HG03558 (cell line): ENCODE data around the gene AIP.
"Not testable (repeated sequence)": the region's sequence is repeated elsewhere in the genome, so short reads cannot be mapped to it uniquely, and the experiment has no call there.

ENCODE experiments used
- ATAC-seq: cut with Tn5 transposase; IDR thresholded peaks from one replicate; pipeline ENCODE4 v1.9.1; 2021; ENCODE audit warnings: moderate number of reproducible peaks; ENCODE audit not compliant: unreplicated experiment; ENCODE audit errors: extremely low read depth

AIP gene

DNA sequence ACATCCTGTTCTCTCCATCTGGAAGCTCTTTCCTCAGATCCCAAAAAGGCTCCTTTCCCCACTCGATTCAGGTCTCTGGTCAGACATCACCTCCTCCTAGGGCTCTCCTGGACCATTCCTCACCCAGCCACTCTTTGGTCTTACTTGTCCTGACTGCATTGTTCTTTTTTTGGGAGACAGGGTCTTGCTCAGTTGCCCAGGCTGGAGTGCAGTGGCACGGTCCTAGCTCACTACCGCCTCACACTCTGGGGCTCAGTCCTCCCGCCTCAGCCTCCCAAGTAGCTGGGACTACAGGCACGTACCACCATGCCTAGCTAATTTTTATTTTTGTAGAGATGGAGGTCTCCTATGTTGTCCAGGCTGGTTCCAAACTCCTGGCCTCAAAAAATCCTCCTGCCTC lies 37.3 kb upstream of the AIP start:
- ATAC-seq = no peak

- no peak for ATAC-seq
These were observed 34.6 kb upstream of the AIP start for GRCh38 chr11:67448220-67448609.

- ATAC-seq = no peak
These were observed 33.5 kb upstream of the AIP start for GRCh38 chr11:67449116-67449844.

- ATAC-seq = no peak
These were observed 31.8 kb upstream of the AIP start for GRCh38 chr11:67450796-67451657.

DNA sequence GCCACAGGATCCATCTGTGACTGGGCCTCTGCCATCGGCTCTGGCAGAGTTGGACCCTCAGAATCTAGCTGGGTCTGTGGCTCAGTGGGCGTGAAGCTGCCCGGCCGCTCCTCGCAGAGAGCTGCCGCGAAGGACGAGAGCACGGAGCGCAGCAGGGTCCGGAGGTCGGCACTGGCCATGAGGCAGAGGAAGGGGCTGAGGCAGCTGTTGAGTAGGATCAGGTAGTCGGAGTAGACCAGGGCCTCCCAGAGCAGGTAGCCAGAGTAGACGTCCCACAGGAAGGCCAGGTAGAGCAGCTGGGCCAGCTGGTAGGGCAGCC lies 31.2 kb upstream of the AIP start:
- ATAC-seq = no peak

DNA sequence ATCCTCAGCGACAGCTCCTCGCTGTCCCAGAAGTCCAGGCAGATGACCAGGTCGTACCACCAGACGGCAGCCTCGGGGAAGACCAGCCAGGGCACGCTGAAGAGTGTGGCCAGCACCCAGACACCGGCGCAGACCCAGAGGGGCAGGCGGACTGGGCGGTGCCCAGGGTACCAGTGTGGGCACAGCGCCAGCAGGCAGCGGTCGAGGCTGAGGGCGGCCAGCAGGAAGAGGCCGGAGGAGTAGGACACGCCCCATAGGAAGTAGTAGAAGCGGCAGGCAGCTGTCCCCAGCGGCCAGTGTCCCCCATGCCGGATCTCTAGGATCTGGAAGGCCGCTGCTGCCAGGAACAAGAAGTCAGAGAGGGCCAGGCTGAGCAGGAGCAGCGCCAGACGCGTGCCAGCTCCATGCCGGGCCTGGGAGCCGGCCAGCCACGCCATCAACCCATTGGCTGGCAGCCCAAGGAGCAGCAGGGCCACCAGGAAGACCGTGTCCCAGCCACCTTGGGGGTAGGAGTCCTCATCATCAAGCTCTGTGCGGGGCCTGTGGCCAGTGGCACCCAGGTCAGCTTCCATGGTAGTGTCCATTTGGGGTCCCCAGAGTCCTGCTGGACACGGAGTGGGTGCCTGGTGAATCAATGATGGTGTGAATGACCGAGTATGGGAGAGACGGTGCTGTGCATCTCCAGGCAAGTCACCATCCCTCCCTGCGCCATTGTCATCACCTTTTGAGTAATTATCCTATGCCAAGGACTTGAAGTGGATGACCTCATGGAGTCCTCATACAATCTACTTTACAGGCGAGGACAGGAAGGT lies 30.5 kb upstream of the AIP start, which contains the start of gene GPR152:
GPR152 (minus strand) TSS at position 589 of the 812 bp plus-strand sequence; CDS start at position 584, 5 bp downstream.
- ATAC-seq = no peak

- no peak for ATAC-seq
These were observed 28.8 kb upstream of the AIP start for GRCh38 chr11:67453816-67454732.

DNA sequence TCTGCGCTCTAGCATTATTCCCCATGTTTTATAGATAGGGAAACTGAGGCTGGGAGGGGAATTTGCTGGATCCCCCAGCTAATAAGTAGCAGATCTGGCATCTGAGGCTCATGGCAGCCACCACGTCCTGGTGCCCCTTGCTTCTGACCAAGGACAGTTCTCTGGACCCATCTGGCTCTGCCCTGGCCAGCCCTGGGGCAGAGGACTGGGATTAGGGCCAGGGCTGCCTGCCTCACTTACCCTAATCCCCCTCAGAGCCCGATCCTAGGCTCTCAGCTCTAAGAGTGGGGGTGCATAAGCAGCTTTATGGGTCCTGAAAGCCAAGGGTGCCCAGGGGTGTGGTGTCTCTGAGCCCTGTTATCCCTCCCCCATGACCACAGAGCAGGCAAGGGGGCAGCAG lies 27.8 kb upstream of the AIP start, which contains the start of gene CABP4:
CABP4 (plus strand) TSS at position 301 of the 400 bp plus-strand sequence; CDS start at position 371, 70 bp downstream.
- ATAC-seq = no peak

- ATAC-seq = no peak
These were observed 26.6 kb upstream of the AIP start for GRCh38 chr11:67456068-67456705.

DNA sequence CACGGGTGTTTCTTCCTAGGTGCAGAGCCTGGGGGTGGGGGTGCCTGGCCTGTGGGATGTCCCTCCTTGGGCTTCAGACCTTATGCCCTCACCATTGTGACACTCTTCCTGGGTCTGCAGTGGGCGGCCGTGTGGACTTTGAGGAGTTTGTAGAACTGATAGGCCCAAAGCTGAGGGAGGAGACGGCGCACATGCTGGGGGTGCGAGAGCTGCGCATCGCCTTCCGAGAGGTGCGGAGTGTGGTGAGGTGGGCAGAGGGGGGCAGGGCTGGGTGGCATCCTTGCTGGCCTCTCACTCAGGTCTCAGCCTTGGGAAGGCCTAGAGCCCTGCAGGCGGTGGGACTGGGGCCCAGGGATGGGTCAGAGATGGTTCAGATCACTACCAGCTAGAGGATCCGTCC lies 25.4 kb upstream of the AIP start:
- ATAC-seq = no peak

DNA sequence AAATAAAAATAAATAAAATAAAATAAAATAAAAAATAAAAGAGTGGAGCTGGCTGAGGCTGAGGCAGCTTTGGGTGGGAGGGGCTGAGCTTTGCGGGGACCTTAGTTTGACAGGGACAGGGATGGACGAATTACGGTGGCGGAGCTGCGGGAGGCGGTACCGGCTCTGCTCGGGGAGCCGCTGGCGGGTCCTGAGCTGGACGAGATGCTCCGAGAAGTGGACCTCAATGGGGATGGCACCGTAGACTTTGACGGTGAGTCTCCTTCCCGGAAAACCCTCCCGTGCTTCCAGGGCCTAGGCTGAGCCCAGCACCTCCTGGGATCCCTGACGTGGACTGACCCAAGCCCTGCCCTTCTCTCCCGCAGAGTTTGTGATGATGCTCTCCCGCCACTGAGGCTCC lies 24.6 kb upstream of the AIP start:
- ATAC-seq = no peak

DNA sequence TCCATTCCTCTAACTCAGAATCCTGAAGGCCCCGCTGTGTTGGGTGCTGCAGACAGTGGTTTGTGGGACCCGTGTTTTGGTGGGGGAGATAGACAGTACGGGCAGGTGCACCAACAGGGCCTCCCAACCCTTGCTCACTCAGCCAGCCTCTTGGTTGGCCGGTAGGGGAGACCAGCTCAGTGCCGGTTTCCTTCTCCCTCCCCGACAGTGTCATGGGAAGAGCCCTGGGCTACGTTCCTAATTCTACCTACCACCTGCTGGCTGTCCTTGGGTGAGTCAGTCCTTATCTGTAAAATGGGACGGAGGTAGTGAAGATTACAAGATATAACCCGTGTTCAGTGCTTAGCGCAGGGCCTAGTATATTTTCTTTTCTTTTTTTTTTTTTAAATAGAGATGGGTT lies 19.6 kb upstream of the AIP start:
- no peak for ATAC-seq

DNA sequence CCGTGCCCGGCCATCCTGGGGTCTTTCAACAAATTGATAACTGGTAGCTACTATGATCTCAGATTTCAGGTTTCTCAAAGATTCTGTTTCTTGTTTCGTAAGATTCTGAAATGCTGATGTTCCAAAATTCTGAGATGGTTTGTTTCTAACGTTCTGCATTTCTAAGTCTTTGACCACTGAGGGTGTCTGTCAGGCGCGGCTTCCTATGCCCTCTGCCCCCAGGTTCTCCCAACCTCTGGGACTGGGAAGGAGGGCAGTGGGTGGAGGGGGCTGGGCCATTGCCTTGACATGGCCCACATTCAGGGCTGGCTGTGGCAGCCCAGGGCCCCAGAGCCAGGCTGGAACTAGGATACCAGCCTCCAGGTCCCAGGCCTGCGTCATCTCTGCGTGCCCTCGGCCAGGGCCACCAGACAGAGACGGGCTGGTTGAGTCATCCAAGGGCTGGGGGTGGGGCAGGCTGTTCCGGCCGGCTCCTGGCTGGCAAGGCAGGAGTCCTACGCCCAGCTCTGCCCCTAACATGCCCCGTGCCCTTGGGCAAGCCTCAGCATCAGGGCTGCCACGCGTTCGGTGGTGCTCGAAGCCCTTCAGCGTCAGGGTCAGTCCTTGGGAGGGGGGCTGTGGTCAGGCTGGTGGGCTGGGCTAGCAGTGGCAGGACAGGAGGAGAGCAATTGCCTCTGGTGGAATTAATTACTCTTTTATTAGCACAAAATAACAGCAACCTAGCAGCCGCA lies 19.0 kb upstream of the AIP start:
- no peak for ATAC-seq

DNA sequence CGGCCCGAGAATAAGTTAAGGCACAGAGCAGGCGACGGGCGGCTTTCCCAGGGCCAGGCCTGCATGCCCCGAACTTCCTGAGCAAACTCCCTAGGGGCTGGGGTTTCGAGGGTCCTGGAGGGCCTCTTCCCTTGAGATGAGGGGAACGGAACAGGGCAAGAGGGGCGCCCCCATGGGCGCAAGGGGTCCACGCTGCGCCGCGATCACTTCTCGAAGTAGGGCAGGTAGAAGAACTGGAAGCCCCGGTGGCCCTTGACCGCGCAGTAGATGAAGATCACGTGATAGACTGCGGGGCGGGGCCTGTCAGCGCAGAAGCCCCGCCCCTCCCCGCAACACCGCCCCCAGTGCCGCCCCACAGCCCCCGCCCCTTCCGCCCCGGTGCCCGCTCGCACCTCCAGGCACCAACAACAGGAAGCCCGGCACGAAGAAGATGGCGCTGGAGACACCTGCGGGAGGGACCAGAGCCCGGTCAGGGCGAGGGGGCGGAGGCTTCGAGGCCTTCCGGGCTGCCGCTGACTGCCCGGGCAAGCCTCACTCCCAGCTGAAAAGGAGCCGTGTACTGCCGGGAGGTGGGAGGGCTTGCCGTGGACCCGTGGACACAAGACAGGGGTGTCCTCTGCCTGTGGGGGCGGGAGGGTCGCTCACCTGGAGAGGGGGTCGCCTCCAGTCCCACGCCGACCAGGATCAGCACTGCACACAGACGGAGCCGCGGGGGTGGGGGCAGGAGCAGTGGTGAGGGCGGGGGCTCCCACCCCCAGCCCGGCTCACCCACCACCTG lies 18.2 kb upstream of the AIP start:
- ATAC-seq = no peak

GRCh38 chr11:67465189-67465510 lies 17.7 kb upstream of the AIP start:
- ATAC-seq = no peak

DNA sequence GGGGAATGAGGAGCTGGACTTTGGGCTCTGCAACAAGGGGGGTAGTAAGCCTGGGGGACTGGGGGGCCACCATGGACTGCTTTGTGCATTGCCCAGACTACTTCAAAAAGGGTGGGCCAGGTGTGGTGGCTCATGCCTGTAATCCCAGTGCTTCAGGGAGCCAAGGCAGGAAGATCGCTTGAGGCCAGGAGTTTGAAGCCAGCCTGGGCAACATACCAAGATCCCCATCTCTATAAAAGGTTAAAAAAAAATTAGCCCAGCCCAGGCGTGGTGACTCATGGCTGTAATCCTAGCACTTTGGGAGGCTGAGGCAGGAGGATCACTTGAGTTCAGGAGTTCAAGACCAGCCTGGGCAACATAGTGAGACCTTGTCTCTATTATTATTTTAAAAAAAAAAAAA lies 17.3 kb upstream of the AIP start:
- ATAC-seq = not testable (repeated sequence)

- no peak for ATAC-seq
These were observed 16.5 kb upstream of the AIP start for GRCh38 chr11:67466367-67466766.
